Adrenal gland (tissue), 12 donors: Measurements from ENCODE around the gene MAPK13. TPM values are rescaled to one million over a fixed set of nuclear protein-coding genes. Genes with fewer than 3 reads are reported as not detected.

Experiments
- DNase-seq, 7 donors: peaks; one replicate each; pipeline ENCODE4 v3.0.0-alpha.2; 2019 to 2020
- H3K27ac ChIP-seq, 5 donors: fragments of 200-600 bp; sonication (generic) in 4 of 5; 1 replicate in 3 of 5; 2 replicates in 2 of 5; pipeline versions ENCODE4 v1.5.1 to v1.8.0; 2016 to 2020; ENCODE audit warnings: mild to moderate bottlenecking in 1 of 5
- H3K27me3 ChIP-seq: fragments of 200-600 bp; 2 replicates; pipeline ENCODE4 v1.8.0; 2021
- H3K36me3 ChIP-seq, 2 donors: fragments of 200-600 bp; replicated peaks in 1 of 2; 1 replicate in 1 of 2; 2 replicates in 1 of 2; pipeline versions ENCODE4 v1.5.1 to v1.8.0; 2018 to 2022
- H3K4me1 ChIP-seq, 2 donors: fragments of 200-600 bp; replicated peaks in 1 of 2; 1 replicate in 1 of 2; 2 replicates in 1 of 2; pipeline versions ENCODE4 v1.5.1 to v1.8.0; 2018 to 2021
- H3K4me3 ChIP-seq, 4 donors: fragments of 200-600 bp; sonication (generic) in 3 of 4; one replicate each; pipeline ENCODE4 v1.5.1; 2016 to 2018
- H3K9me3 ChIP-seq, 3 donors: fragments of 200-600 bp; sonication (generic) in 1 of 3; replicated peaks in 1 of 3; 1 replicate in 2 of 3; 2 replicates in 1 of 3; pipeline versions ENCODE4 v1.5.1 to v1.8.0; 2016 to 2021
- CTCF ChIP-seq, 6 experiments: fragments of 450-650 bp in 4 of 6; fragments of 200-600 bp in 2 of 6; sonication (generic) in 1 of 6; IDR thresholded peaks; 1 replicate in 5 of 6; 2 replicates in 1 of 6; pipeline versions ENCODE4 v1.5.1 to v1.8.0; 2016 to 2021; ENCODE audit warnings: antibody characterized with exemption in 6 of 6, mild to moderate bottlenecking in 2 of 6, moderate library complexity in 1 of 6
- POLR2A ChIP-seq, 2 donors: fragments of 450-650 bp; IDR thresholded peaks; one replicate each; pipeline ENCODE4 v1.6.1; 2017; ENCODE audit warnings: antibody characterized with exemption in 2 of 2, mild to moderate bottlenecking in 2 of 2, moderate library complexity in 1 of 2
- WGBS, 4 donors: extraction: QIAGEN DNeasy Blood & Tissue Kit in 2 of 4; methylation state at CpG; one replicate each; pipeline versions ENCODE4 v1.1.5 to v1.1.7; 2013 to 2017; 5-methylcytosine and 5-hydroxymethylcytosine counted together
- intact Hi-C, 2 donors: fragments of 100-400 bp; cut with DNase I; formaldehyde crosslinking; loops; one replicate each; pipeline versions ENCODE4 v1.14.1 to v1.15.0; 2022 to 2023
- polyA plus RNA-seq, 3 donors: library from polyadenylated mRNA; stranded (reverse); fragments of 200-250 nt in 2 of 3; fragments of 350-450 nt in 1 of 3; fragmentation: Illumina TruSeq in 1 of 3; extraction: RNeasy Lipid Tissue Mini Kit (QIAGEN cat#74804) in 1 of 3; gene quantifications; one replicate each; pipeline ENCODE4 v1.2.3, GENCODE V29; 2013 to 2014
- total RNA-seq, 9 donors: library from RNA; depleted of rRNA in 4 of 9; stranded (reverse); fragments of >200 nt in 4 of 9; fragments of 120-200 nt in 1 of 9; fragmentation: NEBNext Ultra II Directional in 1 of 9; extraction: Animal tissue kit (Norgen Biotek cat#: 25700) in 1 of 9; gene quantifications; one replicate each; pipeline versions ENCODE4 v1.1.0 to v1.2.4, GENCODE V29; 2013 to 2023
- donor health status: healthy with polysubstance abuse.
- donor health status: Bipolar disorder and iron deficiency.
- donor health status: DM: yes; HTN: yes; CAD: no.
- donor health status: DM: no; HTN: no; CAD: no.
- donor health status: DM: no; HTN: no; CAD: no.
- donor health status: DM: yes; HTN: yes; CAD: no.

The MAPK13 gene
- total and polyA plus RNA-seq, 12 donors, result 30.0 to 148 (median 83.4) TPM

- WGBS, 4 donors, result 0 to 5% (median 1%) methylated on average over 7 to 8 of the region's 8 CpGs
- TF ChIP-seq POLR2A (IDR thresholded peaks at IDR 0.05) (peak in 1 of 2 donors; percentile 74), CTCF (IDR thresholded peaks at IDR 0.05) (no peak)
- H3K27ac ChIP-seq, result peak overlapping the region; percentile 74 to 97 (median 93)
- DNase-seq, result peak; percentile 89 to 96 (median 93)
- H3K9me3 ChIP-seq, result no peaks in the 10 kb centered on the region
- no peaks in the 10 kb centered on the region for H3K27me3 ChIP-seq
- peaks cover 0 to 20% of the 10 kb centered on the region in 2 donors for H3K36me3 ChIP-seq
- intact Hi-C loops, result loop anchor here (5.0 to 10.0 kb wide), 3 partner anchors 63 to 233 kb away; partner anchors contain the start of gene BRPF3 (in 2 of the 2)
- peak overlapping the region in 2 of 4 donors; percentile 20 to 55 for H3K4me3 ChIP-seq
- peaks cover 50 to 77% of the 10 kb centered on the region in 2 donors for H3K4me1 ChIP-seq
These were observed 1.4 kb downstream of the MAPK13 start for GRCh38 chr6:36131511-36132245.

- no peaks in the 10 kb centered on the region for H3K27me3 ChIP-seq
- DNase-seq, result peak in 1 of 7 donors; percentile 53
- peak overlapping the region in 1 of 4 donors; percentile 25 for H3K4me3 ChIP-seq
- peak overlapping the region in 3 of 5 donors; percentile 92 to 97 (median 94) for H3K27ac ChIP-seq
- H3K36me3 ChIP-seq, result peaks cover 0 to 24% of the 10 kb centered on the region in 2 donors
- intact Hi-C loops, result loop anchor here (5.0 to 10.0 kb wide), 3 partner anchors 62 to 232 kb away; partner anchors contain the start of gene BRPF3 (in 2 of the 2)
- H3K9me3 ChIP-seq, result no peaks in the 10 kb centered on the region
- H3K4me1 ChIP-seq, result peaks cover 43 to 70% of the 10 kb centered on the region in 2 donors
- no peak for TF ChIP-seq POLR2A (IDR thresholded peaks at IDR 0.05)
- no peak for TF ChIP-seq CTCF (IDR thresholded peaks at IDR 0.05)
- WGBS, 4 donors, result 73 to 77% (median 75%) methylated on average over 4 to 5 of the region's 5 CpGs
These were observed 2.1 kb downstream of the MAPK13 start for GRCh38 chr6:36132246-36132895.

- intact Hi-C loops, result loop anchor here (5.0 to 10.0 kb wide), 3 partner anchors 62 to 232 kb away; partner anchors contain the start of gene BRPF3 (in 2 of the 2)
- peaks cover 0 to 30% of the 10 kb centered on the region in 2 donors for H3K36me3 ChIP-seq
- no peak for DNase-seq
- no peaks in the 10 kb centered on the region for H3K9me3 ChIP-seq
- H3K4me1 ChIP-seq, result peaks cover 36 to 62% of the 10 kb centered on the region in 2 donors
- no peak for TF ChIP-seq CTCF (IDR thresholded peaks at IDR 0.05)
- TF ChIP-seq POLR2A (IDR thresholded peaks at IDR 0.05), result no peak
- peak overlapping the region in 2 of 5 donors; percentile 94 to 97 for H3K27ac ChIP-seq
- 83 to 98% (median 90%) methylated on average over 4 of the region's 4 CpGs for WGBS, 4 donors
- H3K27me3 ChIP-seq, result no peaks in the 10 kb centered on the region
- no peak overlapping the region for H3K4me3 ChIP-seq
These were observed 2.8 kb downstream of the MAPK13 start for GRCh38 chr6:36133148-36133547.

- no peaks in the 10 kb centered on the region for H3K9me3 ChIP-seq
- intact Hi-C loops, result loop anchor here (5.0 to 10.0 kb wide), 3 partner anchors 61 to 231 kb away; partner anchors contain the start of gene BRPF3 (in 2 of the 2)
- peaks cover 0 to 38% of the 10 kb centered on the region in 2 donors for H3K36me3 ChIP-seq
- DNase-seq, result no peak
- H3K4me3 ChIP-seq, result no peak overlapping the region
- H3K27ac ChIP-seq, result peak overlapping the region in 2 of 5 donors; percentile 32 to 94
- WGBS, 4 donors, result 72 to 81% (median 77%) methylated on average over 4 of the region's 4 CpGs
- peaks cover 36 to 55% of the 10 kb centered on the region in 2 donors for H3K4me1 ChIP-seq
- TF ChIP-seq CTCF (IDR thresholded peaks at IDR 0.05) (no peak), POLR2A (IDR thresholded peaks at IDR 0.05) (no peak)
- no peaks in the 10 kb centered on the region for H3K27me3 ChIP-seq
These were observed 3.6 kb downstream of the MAPK13 start for GRCh38 chr6:36133912-36134311.
